RWPE1 (cell line): ENCODE data around the gene ZSWIM8.
"Not testable (repeated sequence)": the region's sequence is repeated elsewhere in the genome, so short reads cannot be mapped to it uniquely, and the experiment has no call there.

Experiments used
- CTCF ChIA-PET: fragments of 350-600 bp; sonication (Branson Sonifier 250); formaldehyde crosslinking; extraction: SDS; loops from one replicate; lab custom pipeline; 2021; lab: Yijun Ruan, JAX
- POLR2A ChIA-PET: fragments of 400-600 bp; formaldehyde crosslinking; extraction: SDS; loops from one replicate; lab custom pipeline; 2020; ENCODE audit warnings: antibody characterized with exemption; ENCODE audit not compliant: low non-redundant PET; lab: Yijun Ruan, JAX
- DNase-seq: peaks from one replicate; pipeline ENCODE4 v3.0.0; 2012; ENCODE audit warnings: low spot score
- H3K27ac ChIP-seq: fragments of 450-650 bp; 2 replicates; pipeline ENCODE4 v1.5.1; 2017
- TF ChIP-seq, protein P1 (sequence below): fragments of 450-650 bp; conservative IDR thresholded peaks from 2 replicates; pipeline ENCODE4 v1.5.1; 2017; ENCODE audit warnings: low read depth, mild to moderate bottlenecking

Gene ZSWIM8

DNA sequence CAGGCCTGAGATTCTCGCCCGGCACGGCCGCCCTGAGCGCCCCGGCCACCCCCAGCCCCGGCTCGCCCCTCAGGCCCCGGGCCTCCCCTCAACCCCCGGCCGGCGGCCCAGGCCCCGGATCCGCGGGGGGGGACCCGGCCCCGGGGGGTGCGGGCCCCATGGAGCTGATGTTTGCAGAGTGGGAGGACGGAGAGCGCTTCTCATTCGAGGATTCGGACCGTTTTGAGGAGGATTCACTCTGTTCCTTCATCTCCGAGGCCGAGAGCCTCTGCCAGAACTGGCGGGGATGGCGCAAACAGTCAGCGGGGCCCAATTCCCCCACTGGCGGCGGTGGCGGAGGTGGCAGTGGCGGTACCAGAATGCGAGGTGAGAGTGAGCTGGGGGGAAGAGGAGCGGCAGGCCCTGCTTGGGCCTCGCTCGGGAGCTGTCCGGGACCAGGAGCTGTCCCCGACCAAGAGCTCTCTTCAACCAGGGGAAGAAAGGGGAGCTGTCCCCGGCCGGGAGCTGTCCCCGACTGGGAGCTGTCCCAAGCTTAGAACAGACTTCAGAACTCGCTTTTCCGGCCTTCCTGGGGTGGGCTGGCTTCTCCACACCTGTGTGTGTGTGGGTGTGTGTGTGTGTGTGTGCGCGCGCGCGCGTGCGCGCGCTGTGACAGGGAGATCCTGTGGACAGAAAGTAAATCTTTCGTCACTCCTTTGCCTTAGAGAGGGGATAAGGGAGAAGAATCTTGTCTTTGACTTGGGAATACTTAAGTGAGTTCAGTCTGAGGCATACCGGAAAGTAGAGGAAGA lies 510 bp downstream of the ZSWIM8 start:
- no peak for DNase-seq
- TF ChIP-seq, protein P1, sequence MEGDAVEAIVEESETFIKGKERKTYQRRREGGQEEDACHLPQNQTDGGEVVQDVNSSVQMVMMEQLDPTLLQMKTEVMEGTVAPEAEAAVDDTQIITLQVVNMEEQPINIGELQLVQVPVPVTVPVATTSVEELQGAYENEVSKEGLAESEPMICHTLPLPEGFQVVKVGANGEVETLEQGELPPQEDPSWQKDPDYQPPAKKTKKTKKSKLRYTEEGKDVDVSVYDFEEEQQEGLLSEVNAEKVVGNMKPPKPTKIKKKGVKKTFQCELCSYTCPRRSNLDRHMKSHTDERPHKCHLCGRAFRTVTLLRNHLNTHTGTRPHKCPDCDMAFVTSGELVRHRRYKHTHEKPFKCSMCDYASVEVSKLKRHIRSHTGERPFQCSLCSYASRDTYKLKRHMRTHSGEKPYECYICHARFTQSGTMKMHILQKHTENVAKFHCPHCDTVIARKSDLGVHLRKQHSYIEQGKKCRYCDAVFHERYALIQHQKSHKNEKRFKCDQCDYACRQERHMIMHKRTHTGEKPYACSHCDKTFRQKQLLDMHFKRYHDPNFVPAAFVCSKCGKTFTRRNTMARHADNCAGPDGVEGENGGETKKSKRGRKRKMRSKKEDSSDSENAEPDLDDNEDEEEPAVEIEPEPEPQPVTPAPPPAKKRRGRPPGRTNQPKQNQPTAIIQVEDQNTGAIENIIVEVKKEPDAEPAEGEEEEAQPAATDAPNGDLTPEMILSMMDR: no peak
- CTCF ChIA-PET: interaction anchor here (0.7 to 1.3 kb wide), 3 partner anchors 11 to 36 kb away, joined by 5 to 7 read pairs (median 5); no protein-coding TSS in a partner anchor
- H3K27ac ChIP-seq: peak overlapping the region; percentile 84
- POLR2A ChIA-PET: interaction anchor here (0.7 to 1.1 kb wide), 3 partner anchors 24 to 55 kb away, joined by 4 to 5 read pairs (median 4); no protein-coding TSS in a partner anchor

DNA sequence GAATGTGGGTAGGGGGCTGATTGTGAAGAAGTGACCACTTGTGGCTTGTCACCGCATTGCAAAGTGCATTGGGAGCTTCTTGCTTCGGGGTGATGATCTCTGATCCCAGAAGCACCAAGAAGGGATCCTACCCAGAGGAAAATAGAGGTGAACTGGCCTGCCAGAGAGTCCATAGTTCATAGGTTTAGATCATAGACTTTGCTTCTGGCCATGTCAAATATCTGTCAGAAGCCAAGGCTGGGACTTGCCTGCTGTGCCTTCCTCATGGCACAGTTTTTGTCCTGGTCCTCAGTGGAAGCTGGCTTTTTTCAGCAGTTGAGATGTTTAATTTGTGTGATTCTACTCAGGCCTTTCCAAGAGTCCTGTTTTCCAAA lies 1.1 kb downstream of the ZSWIM8 start:
- DNase-seq: no peak
- POLR2A ChIA-PET: interaction anchor here (0.7 to 1.1 kb wide), 3 partner anchors 24 to 56 kb away, joined by 4 to 5 read pairs (median 4); no protein-coding TSS in a partner anchor
- CTCF ChIA-PET: interaction anchor here (1.3 kb wide), 1 partner anchor 12 kb away, joined by 5 read pairs; no protein-coding TSS in a partner anchor
- H3K27ac ChIP-seq: peak overlapping the region; percentile 84
- TF ChIP-seq, protein P1: no peak

DNA sequence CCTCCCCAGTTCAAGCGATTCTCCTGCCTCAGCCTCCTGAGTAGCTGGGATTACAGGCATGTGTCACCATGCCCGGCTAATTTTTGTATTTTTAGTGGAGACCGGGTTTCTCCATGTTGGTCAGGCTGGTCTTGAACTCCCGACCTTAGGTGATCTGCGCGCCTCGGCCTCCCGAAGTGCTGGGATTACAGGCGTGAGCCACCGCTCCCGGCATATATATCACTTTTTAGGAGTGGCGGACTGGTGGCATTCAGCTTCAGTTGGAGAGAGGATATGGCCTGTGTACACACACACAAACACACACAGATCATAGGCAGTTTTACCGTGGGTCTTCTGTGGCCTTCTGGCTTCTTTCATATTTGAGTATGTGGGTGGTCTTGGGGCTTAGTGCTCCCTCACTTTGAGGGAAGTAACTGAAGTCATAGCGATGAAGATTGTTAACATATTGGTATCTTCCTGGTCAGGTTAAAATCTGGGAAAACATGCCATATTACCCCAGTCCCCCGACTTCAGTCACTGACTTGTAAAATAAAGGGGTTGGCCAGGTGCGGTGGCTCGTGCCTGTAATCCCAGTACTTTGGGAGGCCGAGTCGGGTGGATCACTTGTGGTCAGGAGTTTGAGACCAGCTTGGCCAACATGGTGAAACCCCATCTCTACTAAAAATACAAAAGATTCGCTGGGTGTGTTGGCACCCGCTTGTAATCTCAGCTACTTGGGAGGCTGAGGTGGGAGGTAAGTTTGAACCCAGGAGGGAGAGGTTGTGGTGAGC lies 1.8 kb downstream of the ZSWIM8 start:
- ChIA-PET POLR2A (interaction anchor here (1.1 kb wide), 1 partner anchor 23 kb away, joined by 4 read pairs; no protein-coding TSS in a partner anchor), CTCF (interaction anchor here (1.3 kb wide), 1 partner anchor 12 kb away, joined by 5 read pairs; no protein-coding TSS in a partner anchor)
- H3K27ac ChIP-seq: peak overlapping the region; percentile 84
- DNase-seq: not testable (repeated sequence)

DNA sequence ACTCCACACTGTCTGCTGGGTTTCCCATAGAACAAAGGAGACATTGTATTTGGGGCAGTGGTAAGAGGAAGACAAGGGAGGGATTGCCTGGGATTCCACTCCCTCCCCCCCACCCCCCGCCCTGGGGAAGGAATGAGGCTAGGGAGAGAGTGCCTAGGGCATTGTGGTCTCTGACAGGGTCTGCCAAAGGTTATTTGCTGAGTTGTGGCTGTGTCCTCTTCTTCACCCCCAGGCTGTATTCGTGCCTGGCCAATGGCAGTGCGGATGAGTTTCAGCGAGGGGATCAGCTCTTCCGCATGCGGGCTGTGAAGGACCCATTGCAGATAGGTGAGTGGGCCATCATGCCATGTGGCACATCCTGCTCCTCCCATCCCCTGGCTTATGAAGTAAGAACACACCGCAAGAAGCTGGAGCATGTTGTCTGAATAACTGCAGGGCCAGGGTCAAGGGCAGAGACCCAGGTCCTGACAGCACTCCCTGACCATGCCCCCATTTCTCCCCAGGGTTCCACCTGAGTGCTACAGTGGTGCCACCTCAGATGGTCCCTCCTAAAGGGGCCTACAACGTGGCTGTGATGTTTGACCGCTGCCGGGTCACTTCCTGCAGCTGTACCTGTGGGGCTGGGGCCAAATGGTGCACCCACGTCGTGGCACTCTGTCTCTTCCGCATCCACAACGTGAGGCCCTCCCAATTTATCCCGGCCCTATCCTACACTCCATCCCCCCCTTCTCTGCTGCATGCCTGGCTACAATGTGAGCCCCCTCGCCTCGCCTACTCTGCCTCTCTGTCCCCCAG lies 3.7 kb downstream of the ZSWIM8 start:
- ChIA-PET CTCF (no interaction called here), POLR2A (no interaction called here)
- TF ChIP-seq, protein P1: no peak
- 0 out of 2 replicates have a peak overlapping the region, but pooled peaks have one; percentile 0 for H3K27ac ChIP-seq
- no peak for DNase-seq

DNA sequence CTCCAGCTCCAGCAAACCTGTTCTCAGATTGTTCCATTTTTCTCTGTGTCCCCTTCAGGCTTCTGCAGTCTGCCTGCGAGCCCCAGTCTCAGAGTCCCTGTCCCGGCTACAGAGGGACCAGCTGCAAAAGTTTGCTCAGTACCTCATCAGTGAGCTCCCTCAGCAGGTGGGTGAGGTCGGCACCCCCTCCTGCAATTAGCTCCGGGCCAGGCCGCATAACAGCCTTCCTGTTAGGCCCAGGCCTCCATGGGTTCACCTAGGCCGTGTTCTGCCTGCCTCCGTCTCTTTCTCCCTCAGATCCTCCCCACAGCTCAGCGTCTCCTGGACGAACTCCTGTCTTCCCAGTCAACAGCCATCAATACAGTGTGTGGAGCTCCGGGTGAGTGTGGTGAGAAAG lies 4.3 kb downstream of the ZSWIM8 start:
- POLR2A ChIA-PET: no interaction called here
- CTCF ChIA-PET: no interaction called here
- TF ChIP-seq, protein P1: no peak
- DNase-seq: no peak
- 0 out of 2 replicates have a peak overlapping the region, but pooled peaks have one; percentile 0 for H3K27ac ChIP-seq

DNA sequence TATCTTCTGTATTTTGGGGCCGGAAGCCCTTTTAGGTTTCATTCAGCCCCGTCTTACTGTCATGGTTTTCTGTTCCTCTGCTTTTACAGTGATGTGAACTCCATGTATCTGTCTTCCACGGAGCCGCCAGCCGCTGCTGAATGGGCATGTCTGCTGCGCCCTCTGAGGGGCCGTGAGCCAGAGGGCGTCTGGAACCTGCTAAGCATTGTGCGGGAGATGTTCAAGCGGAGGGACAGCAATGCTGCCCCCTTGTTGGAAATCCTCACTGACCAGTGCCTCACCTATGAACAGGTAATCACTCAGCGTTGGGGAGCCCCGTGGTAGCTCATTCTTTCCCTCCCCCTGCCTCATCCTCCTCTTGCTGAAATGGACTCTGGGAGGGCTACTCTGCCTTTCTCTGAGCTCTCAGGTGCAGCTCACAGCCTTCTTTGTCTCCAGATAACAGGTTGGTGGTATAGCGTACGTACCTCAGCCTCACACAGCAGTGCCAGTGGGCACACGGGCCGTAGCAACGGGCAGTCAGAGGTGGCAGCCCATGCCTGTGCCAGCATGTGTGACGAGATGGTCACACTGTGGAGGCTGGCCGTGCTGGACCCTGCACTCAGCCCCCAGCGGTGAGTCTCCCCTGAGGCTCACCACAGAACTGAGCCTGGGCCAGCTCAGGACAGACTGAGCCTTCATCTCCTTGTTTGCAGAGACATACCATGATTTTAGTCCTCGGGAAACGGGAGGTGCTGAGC lies 5.7 kb downstream of the ZSWIM8 start:
- ChIA-PET CTCF (no interaction called here), POLR2A (no interaction called here)
- no peak for DNase-seq
- TF ChIP-seq, protein P1: no peak
- H3K27ac ChIP-seq: no peak overlapping the region
